PC-3 (cell line): ENCODE measurements around the gene FGGY. TPM values are rescaled to one million over a fixed set of nuclear protein-coding genes. Genes with fewer than 3 reads are reported as not detected.

ENCODE experiments used
- ATAC-seq: fragments of 200-7000 bp; cut with Tn5 transposase; 2 replicates; pipeline ENCODE4 v1.9.1; 2020; ENCODE audit warnings: mild to moderate bottlenecking, moderate library complexity
- BruUV-seq: library from RNA; stranded (reverse); fragments of 400-500 nt; replicated peaks from 2 replicates; lab custom pipeline; 2021; lab: Mats Ljungman, UMichigan
- CTCF ChIA-PET: fragments of 300-600 bp; sonication (Branson Sonifier 250); formaldehyde crosslinking; loops from one replicate; lab custom pipeline; 2022; ENCODE audit warnings: antibody characterized with exemption; lab: Charles Lee
- POLR2A ChIA-PET: fragments of 300-600 bp; sonication (Branson Sonifier 250); formaldehyde crosslinking; loops from one replicate; lab custom pipeline; 2022; ENCODE audit warnings: antibody characterized with exemption; ENCODE audit not compliant: unreplicated experiment; lab: Charles Lee
- DNase-seq: peaks from one replicate; pipeline ENCODE4 v3.0.0-alpha.2; 2015
- H2AFZ ChIP-seq: fragments of 300-600 bp; sonication (generic); 2 replicates; pipeline ENCODE4 v1.6.0; 2016; ENCODE audit warnings: antibody characterized with exemption, low read length
- H3F3A ChIP-seq: fragments of 300-600 bp; sonication (generic); one replicate; pipeline ENCODE4 v1.6.0; 2017; ENCODE audit warnings: antibody characterized with exemption, low read length, control low read depth, mild to moderate bottlenecking; ENCODE audit not compliant: unreplicated experiment
- H3K27ac ChIP-seq: fragments of 300-600 bp; sonication (generic); 2 replicates; pipeline ENCODE4 v1.5.1; 2016; ENCODE audit warnings: mild to moderate bottlenecking, low read length
- H3K27me3 ChIP-seq: fragments of 300-600 bp; sonication (generic); 2 replicates; pipeline ENCODE4 v1.6.1; 2016; ENCODE audit warnings: low read length, mixed read lengths
- H3K36me3 ChIP-seq: fragments of 300-600 bp; sonication (generic); 2 replicates; pipeline ENCODE4 v1.6.1; 2016; ENCODE audit warnings: low read depth, mixed run types, low read length, mixed read lengths
- H3K4me1 ChIP-seq: fragments of 300-600 bp; sonication (generic); 2 replicates; pipeline ENCODE4 v1.5.1; 2016; ENCODE audit warnings: low read length; ENCODE audit not compliant: insufficient read depth
- H3K4me2 ChIP-seq: fragments of 300-600 bp; sonication (generic); 2 replicates; pipeline ENCODE4 v1.6.0; 2016; ENCODE audit warnings: low read length
- H3K4me3 ChIP-seq: fragments of 300-600 bp; sonication (generic); 2 replicates; pipeline ENCODE4 v1.5.1; 2016; ENCODE audit warnings: mild to moderate bottlenecking, low read length, mixed read lengths
- H3K79me2 ChIP-seq: fragments of 300-600 bp; sonication (generic); 2 replicates; pipeline ENCODE4 v1.6.1; 2017; ENCODE audit warnings: low read length, mixed read lengths
- H3K9ac ChIP-seq: fragments of 300-600 bp; sonication (generic); 2 replicates; pipeline ENCODE4 v1.6.0; 2016; ENCODE audit warnings: mild to moderate bottlenecking, low read length
- H3K9me2 ChIP-seq: fragments of 300-600 bp; sonication (generic); replicated peaks from 2 replicates; pipeline ENCODE4 v1.6.1; 2016; ENCODE audit warnings: mixed run types, low read length, mixed read lengths
- H3K9me3 ChIP-seq: fragments of 300-600 bp; sonication (generic); 2 replicates; pipeline ENCODE4 v1.6.1; 2016; ENCODE audit warnings: low read length, mixed read lengths
- H4K20me1 ChIP-seq: fragments of 300-600 bp; sonication (generic); 2 replicates; pipeline ENCODE4 v1.6.1; 2016; ENCODE audit warnings: low read length, mixed read lengths
- CTCF ChIP-seq: fragments of 300-600 bp; sonication (generic); conservative IDR thresholded peaks from 2 replicates; pipeline ENCODE4 v1.5.1; 2017; ENCODE audit warnings: antibody characterized with exemption, low read depth, mild to moderate bottlenecking, low read length
- EZH2 ChIP-seq: fragments of 300-600 bp; sonication (generic); IDR thresholded peaks from one replicate; pipeline ENCODE4 v1.6.1; 2017; ENCODE audit warnings: antibody characterized with exemption, mild to moderate bottlenecking, low read length; ENCODE audit not compliant: unreplicated experiment
- EZH2phosphoT487 ChIP-seq: fragments of 300-600 bp; sonication (generic); IDR thresholded peaks from 2 replicates; pipeline ENCODE4 v1.6.1; 2018; ENCODE audit warnings: mild to moderate bottlenecking, antibody characterized with exemption, low read length, borderline replicate concordance
- intact Hi-C: fragments of 100-400 bp; cut with micrococcal nuclease; formaldehyde crosslinking; loops from 2 replicates; pipeline ENCODE4 v1.9.0; 2023
- total RNA-seq: library from RNA; depleted of rRNA; stranded (reverse); fragments of >200 nt; gene quantifications from 2 replicates; pipeline ENCODE4 v1.2.3, GENCODE V29; 2014

The FGGY gene
- total RNA-seq, 1 experiment from 2014 or later: 7.4 TPM

DNA sequence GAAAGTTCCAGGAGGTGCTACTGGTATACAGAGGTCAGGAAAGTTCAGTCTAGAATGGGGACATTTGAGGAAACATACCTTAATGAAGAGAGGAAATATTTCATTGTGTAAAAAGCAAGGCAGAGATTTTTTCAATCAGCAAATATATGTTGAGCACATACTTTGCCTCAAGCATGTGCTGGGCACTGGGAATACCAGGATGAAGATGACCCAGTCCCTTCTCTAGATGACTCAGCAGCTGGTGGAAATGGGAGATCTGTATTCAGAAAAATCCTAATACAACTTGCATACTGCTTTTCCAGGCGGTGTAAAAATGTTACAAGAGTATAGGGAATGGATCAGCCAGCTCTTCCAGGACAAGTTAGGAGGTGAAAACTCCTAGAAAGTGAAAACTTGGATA, 229.3 kb downstream of the FGGY start:
- no peak overlapping the region for H2AFZ ChIP-seq
- ChIA-PET POLR2A (interaction anchor here (0.7 kb wide), 1 partner anchor 44 kb away, joined by 4 read pairs; no protein-coding TSS in a partner anchor), CTCF (no interaction called here)
- H3K27ac ChIP-seq: no peak overlapping the region
- peaks cover 5% of the 10 kb centered on the region; the same call in 1 of the 2 replicates for H3K4me1 ChIP-seq
- H3K79me2 ChIP-seq: no peaks in the 10 kb centered on the region
- peak; percentile 28 for DNase-seq
- H3K27me3 ChIP-seq: no peaks in the 10 kb centered on the region
- no peaks in the 10 kb centered on the region for H4K20me1 ChIP-seq
- no peaks in the 10 kb centered on the region for H3K9me2 ChIP-seq
- H3K4me2 ChIP-seq: no peak overlapping the region
- TF ChIP-seq CTCF: no peak
- no peak for TF ChIP-seq EZH2
- TF ChIP-seq EZH2phosphoT487: no peak
- H3F3A ChIP-seq: no peaks in the 10 kb centered on the region
- no TSS peak for BruUV-seq
- H3K4me3 ChIP-seq: no peak overlapping the region
- ATAC-seq: no peak
- intact Hi-C loops: no loop called here
- no peak overlapping the region for H3K9ac ChIP-seq
- H3K9me3 ChIP-seq: no peaks in the 10 kb centered on the region
- H3K36me3 ChIP-seq: no peaks in the 10 kb centered on the region

- no peak overlapping the region for H3K4me2 ChIP-seq
- peaks cover 5% of the 10 kb centered on the region; the same call in 1 of the 2 replicates for H3K4me1 ChIP-seq
- H2AFZ ChIP-seq: no peak overlapping the region
- no peaks in the 10 kb centered on the region for H4K20me1 ChIP-seq
- BruUV-seq: no TSS peak
- H3K79me2 ChIP-seq: no peaks in the 10 kb centered on the region
- no peak overlapping the region for H3K9ac ChIP-seq
- no peak overlapping the region for H3K4me3 ChIP-seq
- intact Hi-C loops: no loop called here
- H3K27me3 ChIP-seq: no peaks in the 10 kb centered on the region
- TF ChIP-seq EZH2phosphoT487: no peak
- TF ChIP-seq CTCF: no peak
- TF ChIP-seq EZH2: no peak
- H3K9me3 ChIP-seq: no peaks in the 10 kb centered on the region
- no peaks in the 10 kb centered on the region for H3F3A ChIP-seq
- no peak overlapping the region for H3K27ac ChIP-seq
- no peaks in the 10 kb centered on the region for H3K9me2 ChIP-seq
- ATAC-seq (no peak), DNase-seq (no peak)
- CTCF ChIA-PET: no interaction called here
- H3K36me3 ChIP-seq: no peaks in the 10 kb centered on the region
- POLR2A ChIA-PET: no interaction called here
Measured at GRCh38 chr1:59528471-59528870, 231.6 kb downstream of the FGGY start.

DNA sequence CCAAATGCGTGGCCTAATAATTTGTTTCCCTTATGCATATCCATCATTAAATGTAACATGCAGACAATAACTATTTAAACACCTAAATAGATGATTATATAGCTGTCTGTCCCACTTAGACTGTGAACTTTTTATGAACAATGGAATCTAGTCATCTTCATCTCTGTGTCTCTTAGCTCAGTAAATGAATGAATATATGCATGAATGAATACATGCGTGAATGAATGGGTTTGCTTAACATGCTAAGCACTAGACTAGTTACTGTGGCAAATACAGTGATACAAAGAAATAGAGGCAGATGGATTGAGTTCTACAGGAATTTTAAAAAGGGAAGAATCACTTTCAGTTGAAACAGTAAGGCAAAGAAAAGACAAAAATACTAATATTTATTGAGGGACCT, 232.0 kb downstream of the FGGY start:
- H4K20me1 ChIP-seq: no peaks in the 10 kb centered on the region
- DNase-seq (no peak), ATAC-seq (no peak)
- H3K4me3 ChIP-seq: no peak overlapping the region
- POLR2A ChIA-PET: no interaction called here
- H3K36me3 ChIP-seq: no peaks in the 10 kb centered on the region
- peaks cover 5% of the 10 kb centered on the region; the same call in 1 of the 2 replicates for H3K4me1 ChIP-seq
- CTCF ChIA-PET: no interaction called here
- H3K79me2 ChIP-seq: no peaks in the 10 kb centered on the region
- H3K27ac ChIP-seq: no peak overlapping the region
- no peaks in the 10 kb centered on the region for H3K9me2 ChIP-seq
- H3K4me2 ChIP-seq: no peak overlapping the region
- no peaks in the 10 kb centered on the region for H3K9me3 ChIP-seq
- H3F3A ChIP-seq: no peaks in the 10 kb centered on the region
- intact Hi-C loops: no loop called here
- BruUV-seq: no TSS peak
- no peak overlapping the region for H2AFZ ChIP-seq
- H3K27me3 ChIP-seq: no peaks in the 10 kb centered on the region
- no peak overlapping the region for H3K9ac ChIP-seq
- TF ChIP-seq EZH2 (no peak), CTCF (no peak), EZH2phosphoT487 (no peak)
